Coronary artery (tissue), 2 donors: ENCODE measurements around the gene MRAS.
A peak's percentile ranks its signal among the peaks of the same experiment; 100 is the strongest.

Experiments used
- DNase-seq: peaks from one replicate; pipeline ENCODE4 v3.0.0-alpha.2; 2017; ENCODE audit warnings: low spot score
- H3K27ac ChIP-seq, 2 donors: fragments of 200-600 bp; sonication (generic); one replicate each; pipeline ENCODE4 v1.5.1; 2016 to 2019
- H3K4me3 ChIP-seq: fragments of 200-600 bp; sonication (generic); 2 replicates; pipeline ENCODE4 v1.5.1; 2016; ENCODE audit warnings: mild to moderate bottlenecking, moderate library complexity
- CTCF ChIP-seq: fragments of 200-600 bp; sonication (generic); IDR thresholded peaks from one replicate; pipeline ENCODE4 v1.5.1; 2019; ENCODE audit warnings: antibody characterized with exemption

MRAS gene

GRCh38 chr3:138401834-138402233 is 53.5 kb downstream of the MRAS start:
- Histone ChIP-seq H3K4me3 (no peak overlapping the region), H3K27ac (no peak overlapping the region)
- DNase-seq = no peak
- no peak for TF ChIP-seq CTCF

- no peak for TF ChIP-seq CTCF
- DNase-seq = peak; percentile 60
- H3K27ac ChIP-seq = no peak overlapping the region
- H3K4me3 ChIP-seq = no peak overlapping the region
Observed at GRCh38 chr3:138404121-138404520, 55.7 kb downstream of the MRAS start.

GRCh38 chr3:138405001-138405400 is 56.6 kb downstream of the MRAS start:
- DNase-seq = peak; percentile 22
- H3K4me3 ChIP-seq = no peak overlapping the region
- no peak overlapping the region for H3K27ac ChIP-seq
- TF ChIP-seq CTCF = no peak

GRCh38 chr3:138405486-138405885 is 57.1 kb downstream of the MRAS start:
- Histone ChIP-seq H3K27ac (no peak overlapping the region), H3K4me3 (no peak overlapping the region)
- peak; percentile 35 for DNase-seq
- no peak for TF ChIP-seq CTCF

GRCh38 chr3:138406606-138407005 is 58.2 kb downstream of the MRAS start:
- Histone ChIP-seq H3K27ac (no peak overlapping the region), H3K4me3 (no peak overlapping the region)
- DNase-seq = peak; percentile 17
- no peak for TF ChIP-seq CTCF

GRCh38 chr3:138407236-138407907 is 59.0 kb downstream of the MRAS start:
- DNase-seq = peak; percentile 24
- H3K27ac ChIP-seq = no peak overlapping the region
- H3K4me3 ChIP-seq = no peak overlapping the region
- no peak for TF ChIP-seq CTCF

- DNase-seq = peak; percentile 43
- Histone ChIP-seq H3K4me3 (no peak overlapping the region), H3K27ac (no peak overlapping the region)
- TF ChIP-seq CTCF = no peak
Observed at GRCh38 chr3:138408751-138409570, 60.6 kb downstream of the MRAS start.
